Type B pancreatic cell (in vitro differentiated cells): ENCODE data around the gene NETO1. TPM values are rescaled to one million over a fixed set of nuclear protein-coding genes. Genes with fewer than 3 reads are reported as not detected.

Source experiments
- DNase-seq: peaks from one replicate; pipeline ENCODE4 v3.0.0; 2021; ENCODE audit warnings: mixed read lengths; ENCODE audit not compliant: unreplicated experiment; ENCODE audit errors: extremely low spot score
- H3K27ac Mint-ChIP-seq: 2 replicates; pipeline ENCODE4 v1.8.0; 2021; ENCODE audit warnings: mild to moderate bottlenecking, mixed read lengths
- H3K27me3 Mint-ChIP-seq: 2 replicates; pipeline ENCODE4 v1.8.0; 2021; ENCODE audit warnings: mixed read lengths
- H3K36me3 Mint-ChIP-seq: 2 replicates; pipeline ENCODE4 v1.8.0; 2021; ENCODE audit warnings: mixed read lengths
- H3K4me1 Mint-ChIP-seq: one replicate; pipeline ENCODE4 v1.8.0; 2021; ENCODE audit warnings: mixed read lengths; ENCODE audit not compliant: unreplicated experiment
- H3K4me3 Mint-ChIP-seq: 2 replicates; pipeline ENCODE4 v1.8.0; 2021; ENCODE audit warnings: mild to moderate bottlenecking, mixed read lengths
- H3K9me3 Mint-ChIP-seq: 2 replicates; pipeline ENCODE4 v1.8.0; 2021; ENCODE audit warnings: mixed read lengths
- CTCF ChIP-seq: fragments of 200-600 bp; sonication (generic); conservative IDR thresholded peaks from 2 replicates; pipeline ENCODE4 v1.5.0; 2021; ENCODE audit warnings: antibody characterized with exemption, mild to moderate bottlenecking
- total RNA-seq: library from RNA; stranded (reverse); gene quantifications from 2 replicates; pipeline ENCODE4 v1.2.1, GENCODE V29; 2021; ENCODE audit warnings: low replicate concordance

Gene NETO1
- total RNA-seq, 1 donor from 2014 or later: 7.0 TPM

GRCh38 chr18:72843743-72844142 is 24.0 kb downstream of the NETO1 start:
- Mint-ChIP-seq H3K36me3 (no peaks in the 10 kb centered on the region), H3K9me3 (no peaks in the 10 kb centered on the region), H3K27ac (no peak overlapping the region), H3K4me1 (no peaks in the 10 kb centered on the region), H3K27me3 (no peaks in the 10 kb centered on the region), H3K4me3 (no peak overlapping the region)
- TF ChIP-seq CTCF: no peak
- DNase-seq: no peak

DNA sequence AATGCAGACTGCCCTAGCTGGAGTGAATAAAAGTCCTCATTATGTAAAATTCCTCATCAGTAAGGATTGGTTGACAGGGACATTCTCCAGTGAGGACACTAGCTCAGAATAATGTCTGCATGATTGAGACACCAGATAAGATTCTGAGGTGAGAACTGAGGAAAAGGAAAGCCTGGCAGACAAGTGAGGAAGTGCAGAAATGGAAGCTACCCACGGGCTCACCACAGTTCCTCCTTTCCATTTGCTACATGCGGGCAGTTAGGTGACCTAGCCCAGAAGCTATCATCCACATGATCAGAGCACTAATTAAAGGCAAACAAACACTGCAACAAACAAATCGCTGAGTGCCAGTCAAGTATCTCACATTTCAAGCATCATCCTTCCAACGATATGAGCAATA is 27.7 kb downstream of the NETO1 start:
- Mint-ChIP-seq H3K36me3 (no peaks in the 10 kb centered on the region), H3K27ac (no peak overlapping the region), H3K4me1 (no peaks in the 10 kb centered on the region), H3K27me3 (peaks cover 3% of the 10 kb centered on the region), H3K4me3 (no peak overlapping the region), H3K9me3 (no peaks in the 10 kb centered on the region)
- no peak for TF ChIP-seq CTCF
- no peak for DNase-seq

- Mint-ChIP-seq H3K4me1 (no peaks in the 10 kb centered on the region), H3K9me3 (no peaks in the 10 kb centered on the region), H3K27ac (no peak overlapping the region), H3K27me3 (peaks cover 10% of the 10 kb centered on the region), H3K36me3 (no peaks in the 10 kb centered on the region), H3K4me3 (no peak overlapping the region)
- no peak for TF ChIP-seq CTCF
- no peak for DNase-seq
Measured at GRCh38 chr18:72834731-72835130, 33.1 kb downstream of the NETO1 start.

GRCh38 chr18:72833471-72833870 is 34.3 kb downstream of the NETO1 start:
- DNase-seq: no peak

GRCh38 chr18:72830109-72830508 is 37.7 kb downstream of the NETO1 start:
- Mint-ChIP-seq H3K4me1 (no peaks in the 10 kb centered on the region), H3K9me3 (no peaks in the 10 kb centered on the region), H3K4me3 (no peak overlapping the region), H3K27ac (no peak overlapping the region), H3K36me3 (no peaks in the 10 kb centered on the region), H3K27me3 (peaks cover 8% of the 10 kb centered on the region)
- no peak for DNase-seq
- TF ChIP-seq CTCF: no peak

More at GRCh38 chr18:72833471-72833870, 34.3 kb downstream of the NETO1 start:
- no peak overlapping the region for H3K4me3 Mint-ChIP-seq
- no peak for TF ChIP-seq CTCF
- H3K27me3 Mint-ChIP-seq: peaks cover 10% of the 10 kb centered on the region
- H3K27ac Mint-ChIP-seq: no peak overlapping the region
- H3K36me3 Mint-ChIP-seq: no peaks in the 10 kb centered on the region
- H3K9me3 Mint-ChIP-seq: no peaks in the 10 kb centered on the region
- no peaks in the 10 kb centered on the region for H3K4me1 Mint-ChIP-seq

- Mint-ChIP-seq H3K9me3 (no peaks in the 10 kb centered on the region), H3K27me3 (peaks cover 7% of the 10 kb centered on the region), H3K36me3 (no peaks in the 10 kb centered on the region), H3K4me3 (no peak overlapping the region), H3K4me1 (no peaks in the 10 kb centered on the region), H3K27ac (no peak overlapping the region)
- no peak for DNase-seq
- TF ChIP-seq CTCF: no peak
Measured at GRCh38 chr18:72828601-72829000, 39.2 kb downstream of the NETO1 start.
